Ovary (tissue), 3 donors: ENCODE data around the gene CTR9.

ENCODE experiments used
- CTCF ChIP-seq, 3 donors: fragments of 450-650 bp in 2 of 3; fragments of 200-600 bp in 1 of 3; IDR thresholded peaks; one replicate each; pipeline versions ENCODE4 v1.5.1 to v1.8.0; 2016 to 2022; ENCODE audit warnings: antibody characterized with exemption in 3 of 3, mild to moderate bottlenecking in 1 of 3
- POLR2A ChIP-seq: fragments of 450-650 bp; IDR thresholded peaks from one replicate; pipeline ENCODE4 v1.6.1; 2017; ENCODE audit warnings: antibody characterized with exemption, mild to moderate bottlenecking, moderate library complexity
- donor health status: DM: no; HTN: no; CAD: no.

GRCh38 chr11:10728154-10728553 lies 22.9 kb upstream of the CTR9 start:
- no peak for TF ChIP-seq POLR2A
- no peak for TF ChIP-seq CTCF (IDR thresholded peaks at IDR 0.05)
